Hematopoietic multipotent progenitor cell treated with erythropoietin and hydrocortisone succinate and interleukin-3 and kit ligand, for 4 days (in vitro differentiated cells): Measurements from ENCODE around the gene MVD.
"Not testable (repeated sequence)": the region's sequence is repeated elsewhere in the genome, so short reads cannot be mapped to it uniquely, and the experiment has no call there.

Experiments used
- DNase-seq: peaks from one replicate; pipeline ENCODE4 v3.0.0-alpha.2; 2015

Gene MVD

GRCh38 chr16:88622866-88623265 lies 40.0 kb downstream of the MVD start:
- no peak for DNase-seq

DNA sequence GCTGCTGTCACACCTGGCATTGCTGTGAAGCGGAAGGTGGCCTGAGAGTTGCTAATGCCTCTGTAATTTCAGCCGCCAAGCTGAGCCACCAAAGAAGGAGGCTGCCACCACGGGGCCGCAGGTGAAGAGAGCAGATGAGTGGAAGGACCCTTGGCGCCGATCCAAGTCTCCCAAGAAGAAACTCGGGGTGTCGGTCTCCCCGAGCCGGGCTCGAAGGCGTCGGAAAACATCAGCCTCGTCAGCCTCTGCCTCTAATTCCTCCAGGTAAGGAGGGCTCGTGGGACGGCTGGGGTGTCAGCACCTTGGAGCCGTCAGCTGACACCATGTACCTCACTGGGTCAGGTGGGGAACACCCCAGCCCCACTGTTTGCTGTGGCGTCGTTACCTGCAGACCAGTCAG lies 40.8 kb downstream of the MVD start:
- no peak for DNase-seq

- no peak for DNase-seq
Measured at GRCh38 chr16:88619859-88620815, 42.8 kb downstream of the MVD start.

DNA sequence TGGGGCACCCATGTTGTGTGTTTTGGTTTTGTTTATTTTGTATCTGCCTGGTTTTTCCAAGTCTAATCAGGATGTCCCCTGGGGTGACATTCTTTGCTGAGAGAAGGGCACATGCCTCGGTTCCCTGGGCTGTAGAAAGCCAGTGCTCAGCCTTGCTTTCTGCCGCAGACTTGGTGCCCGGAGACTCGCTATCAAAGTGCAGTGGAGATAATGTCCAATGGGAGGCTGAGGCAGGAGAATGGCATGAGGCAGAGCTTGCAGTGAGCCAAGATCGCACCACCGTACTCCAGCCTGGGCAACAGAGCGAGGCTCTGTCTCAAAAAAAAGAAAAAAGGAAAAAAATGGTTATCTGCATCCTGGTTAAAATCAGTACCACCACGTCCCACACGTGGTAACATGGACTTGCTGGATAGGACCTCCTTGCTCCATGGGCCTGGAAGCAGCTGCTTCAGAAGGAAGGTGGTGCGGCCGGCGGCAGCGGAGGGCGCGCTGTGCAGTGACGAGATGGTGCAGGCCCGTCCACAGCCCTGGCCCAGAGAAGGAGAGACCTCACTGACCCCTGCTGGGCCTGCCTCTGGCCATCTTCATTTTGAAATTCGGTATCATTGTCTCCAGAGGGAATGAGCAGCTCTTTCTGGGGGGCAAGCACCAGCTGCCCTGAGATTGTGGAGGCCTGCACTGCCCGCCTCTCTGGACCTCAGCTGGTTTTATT lies 43.8 kb downstream of the MVD start:
- DNase-seq: no peak

- no peak for DNase-seq
Measured at GRCh38 chr16:88618182-88618955, 44.5 kb downstream of the MVD start.

DNA sequence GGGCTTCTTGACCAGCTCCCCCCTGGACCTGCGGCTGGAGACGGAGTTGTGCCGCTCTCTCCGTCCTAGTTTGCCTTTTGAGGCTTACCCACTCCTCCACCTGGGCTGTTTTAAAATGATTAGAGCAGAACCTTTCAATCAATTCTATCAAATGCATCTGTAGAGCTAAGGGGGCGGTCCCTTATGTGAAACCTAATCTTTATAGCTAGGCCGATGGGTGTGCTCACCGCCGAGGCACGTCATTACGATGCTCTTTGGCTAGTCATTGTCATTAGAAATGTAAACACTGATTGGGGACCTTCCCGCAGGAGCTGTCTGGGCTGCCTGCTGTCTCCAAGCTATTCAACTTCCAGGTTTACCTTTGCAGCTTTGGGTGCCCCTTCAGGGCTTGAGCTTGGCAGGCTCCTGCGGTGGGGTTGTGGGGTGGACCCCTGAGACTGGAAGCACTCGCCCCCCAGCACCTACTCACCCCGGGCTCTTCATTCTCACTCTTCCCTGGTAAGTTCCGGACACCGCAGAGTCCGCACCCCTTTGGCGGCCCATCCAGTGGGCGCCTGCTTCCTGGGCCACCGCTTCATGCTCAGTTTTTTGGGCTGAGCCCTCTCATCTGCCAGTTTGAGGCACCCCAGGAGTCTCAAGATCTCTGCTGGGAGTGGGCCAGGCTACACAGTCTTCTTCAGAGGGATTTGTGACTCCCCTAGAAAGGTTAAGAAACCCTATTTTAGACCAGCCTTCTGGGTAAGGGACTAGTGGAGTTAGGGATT lies 45.4 kb downstream of the MVD start:
- no peak for DNase-seq

- no peak for DNase-seq
Measured at GRCh38 chr16:88616736-88617135, 46.2 kb downstream of the MVD start.

- no peak for DNase-seq
Measured at GRCh38 chr16:88616320-88616719, 46.6 kb downstream of the MVD start.

- DNase-seq: no peak
Measured at GRCh38 chr16:88614818-88615580, 47.9 kb downstream of the MVD start.

GRCh38 chr16:88613911-88614817 lies 48.7 kb downstream of the MVD start:
- DNase-seq: no peak

- no peak for DNase-seq
Measured at GRCh38 chr16:88613293-88613692, 49.6 kb downstream of the MVD start.

GRCh38 chr16:88610909-88611812 lies 51.7 kb downstream of the MVD start:
- no peak for DNase-seq

DNA sequence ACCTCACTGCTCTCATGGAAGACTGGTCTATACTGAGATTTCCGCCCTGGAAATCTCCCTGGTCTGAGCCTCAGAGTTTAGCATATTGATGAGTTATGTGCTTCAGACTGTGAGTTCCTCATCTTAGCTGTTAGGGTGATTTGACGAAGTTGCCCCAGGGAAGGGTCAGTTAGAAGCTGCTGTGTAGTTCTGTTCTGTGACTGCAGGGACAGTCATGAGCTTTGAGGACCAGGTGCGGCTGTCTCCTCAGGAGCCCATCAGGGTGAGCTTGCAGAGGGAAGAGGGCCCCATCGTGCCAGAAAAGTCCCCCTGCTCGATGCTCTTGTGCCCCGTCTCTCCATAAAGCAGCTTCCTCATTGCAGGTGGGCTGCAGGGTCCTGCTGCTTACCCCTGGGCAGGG lies 52.8 kb downstream of the MVD start:
- peak; percentile 11 for DNase-seq

GRCh38 chr16:88609426-88609825 lies 53.5 kb downstream of the MVD start:
- not testable (repeated sequence) for DNase-seq

- no peak for DNase-seq
Measured at GRCh38 chr16:88608076-88608475, 54.8 kb downstream of the MVD start.

GRCh38 chr16:88606148-88606757 lies 56.6 kb downstream of the MVD start:
- DNase-seq: no peak

DNA sequence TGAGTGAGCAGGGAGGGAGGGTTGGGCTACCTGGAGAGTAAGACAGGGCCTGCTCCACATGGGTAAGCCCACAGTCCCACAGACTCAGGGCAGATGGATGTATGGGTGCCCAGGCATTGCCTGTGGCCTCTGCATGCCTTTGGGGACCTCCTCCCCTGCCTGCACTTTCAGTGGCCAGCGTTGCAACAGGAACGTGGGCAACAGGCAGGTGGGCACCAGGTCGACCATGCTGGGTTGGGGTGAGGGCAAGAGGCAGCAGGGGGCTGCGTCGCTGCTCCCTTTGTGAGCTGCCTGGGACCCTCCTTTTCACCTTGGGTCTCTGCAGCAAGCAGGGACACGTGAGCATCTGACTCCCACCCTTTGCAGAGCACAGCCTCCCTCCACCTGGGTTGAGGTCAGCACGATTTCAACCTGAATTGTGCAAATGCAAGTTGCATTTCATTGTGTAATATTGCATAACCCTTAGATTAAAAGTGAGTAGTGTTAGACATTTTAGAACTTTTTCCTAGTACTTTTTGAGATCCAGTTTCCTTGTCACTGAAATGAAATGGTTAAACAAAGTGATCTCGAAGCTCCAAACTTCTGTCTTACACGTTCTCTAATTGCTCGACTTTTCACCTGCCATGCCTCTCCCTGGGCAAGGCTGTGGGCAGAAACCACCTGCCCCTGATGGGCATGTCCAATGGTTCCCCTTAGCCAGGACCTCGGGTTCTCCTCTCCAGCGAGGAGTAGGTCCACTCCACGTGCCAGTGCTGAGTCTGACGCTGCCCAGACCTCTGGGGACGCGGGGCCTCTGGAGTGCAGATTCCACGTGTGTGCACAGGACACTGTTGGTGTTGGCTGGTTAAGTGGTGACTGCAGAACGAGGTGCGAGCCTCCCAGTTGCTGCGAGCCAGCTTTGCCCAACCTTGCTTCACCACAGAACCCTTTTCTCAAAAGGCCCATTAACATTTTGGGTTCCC lies 57.4 kb downstream of the MVD start:
- no peak for DNase-seq

GRCh38 chr16:88602091-88602490 lies 60.8 kb downstream of the MVD start:
- DNase-seq: no peak
